H1 (cell line): Measurements from ENCODE around the gene ZNF568. TPM values are rescaled to one million over a fixed set of nuclear protein-coding genes. Genes with fewer than 3 reads are reported as not detected.

Source experiments
- CTCF ChIA-PET: fragments of 300-600 bp; sonication (Branson Sonifier 250); formaldehyde crosslinking; loops from one replicate; lab custom pipeline; 2021; ENCODE audit not compliant: partially characterized antibody; lab: Charles Lee
- POLR2A ChIA-PET: fragments of 300-600 bp; sonication (Branson Sonifier 250); formaldehyde crosslinking; loops from one replicate; lab custom pipeline; 2021; ENCODE audit warnings: inconsistent platforms; ENCODE audit not compliant: partially characterized antibody; lab: Charles Lee
- DNase-seq, 2 experiments: peaks; one replicate each; pipeline versions ENCODE4 v3.0.0 to v3.0.0-alpha.2; 2010 to 2022; ENCODE audit warnings: low spot score in 2 of 2, low read depth in 1 of 2, mixed read lengths in 1 of 2
- FAIRE-seq: peaks from 2 replicates; lab custom pipeline; 2011; peaks lifted over from hg19 to GRCh38; lab: Jason Lieb, UNC
- H2AFZ ChIP-seq: 2 replicates; pipeline ENCODE4 v1.8.1; 2012; ENCODE audit warnings: low read length, inconsistent platforms
- H2AK5ac ChIP-seq: 2 replicates; pipeline ENCODE4 v1.6.1; 2013; ENCODE audit warnings: low read depth, low read length
- H2BK120ac ChIP-seq: replicated peaks from 2 replicates; pipeline ENCODE3; 2013; ENCODE audit warnings: low read depth, low read length, inconsistent platforms
- H2BK12ac ChIP-seq: 2 replicates; pipeline ENCODE4 v1.6.1; 2013; ENCODE audit warnings: low read depth, low read length
- H2BK15ac ChIP-seq: 2 replicates; pipeline ENCODE4 v1.6.1; 2013; ENCODE audit warnings: low read length
- H2BK20ac ChIP-seq: 2 replicates; pipeline ENCODE4 v1.6.1; 2013; ENCODE audit warnings: low read length
- H2BK5ac ChIP-seq: 2 replicates; pipeline ENCODE4 v1.6.1; 2013; ENCODE audit warnings: low read depth, low read length
- H3K14ac ChIP-seq: 2 replicates; pipeline ENCODE4 v1.6.1; 2013; ENCODE audit warnings: inconsistent platforms; ENCODE audit not compliant: insufficient read length
- H3K18ac ChIP-seq: 2 replicates; pipeline ENCODE4 v1.6.1; 2013; ENCODE audit warnings: low read length; ENCODE audit errors: extremely low read depth
- H3K23ac ChIP-seq: 2 replicates; pipeline ENCODE4 v1.6.1; 2013; ENCODE audit warnings: inconsistent platforms; ENCODE audit not compliant: insufficient read length
- H3K23me2 ChIP-seq: 2 replicates; pipeline ENCODE4 v1.6.1; 2013; ENCODE audit warnings: low read depth, low read length
- H3K27ac ChIP-seq: 2 replicates; pipeline ENCODE4 v1.6.1; 2011; ENCODE audit warnings: low read depth, low read length, inconsistent platforms
- H3K27me3 ChIP-seq, 4 experiments: replicated peaks in 1 of 4; 1 replicate in 1 of 4; 2 replicates in 3 of 4; pipeline versions ENCODE4 v1.6.1 to v1.8.1; 2011 to 2013; ENCODE audit warnings: low read length in 3 of 4, mild to moderate bottlenecking in 3 of 4, inconsistent platforms in 2 of 4, mixed read lengths in 2 of 4, moderate library complexity in 1 of 4; ENCODE audit not compliant: control insufficient read depth in 3 of 4, insufficient read depth in 3 of 4; ENCODE audit errors: extremely low read depth in 1 of 4
- H3K36me3 ChIP-seq, 4 experiments: 2 replicates each; pipeline versions ENCODE4 v1.6.1 to v1.8.1; 2011 to 2013; ENCODE audit warnings: mild to moderate bottlenecking in 4 of 4, low read length in 3 of 4, moderate library complexity in 2 of 4, control low read depth in 1 of 4, inconsistent platforms in 1 of 4; ENCODE audit not compliant: insufficient read depth in 4 of 4, control insufficient read depth in 2 of 4
- H3K4ac ChIP-seq: replicated peaks from 2 replicates; pipeline ENCODE3; 2013; ENCODE audit warnings: low read length, low read depth, mixed read lengths, inconsistent platforms; ENCODE audit not compliant: insufficient read length
- H3K4me1 ChIP-seq, 4 experiments: replicated peaks in 1 of 4; 1 replicate in 1 of 4; 2 replicates in 3 of 4; pipeline versions ENCODE4 v1.6.1 to v1.8.1; 2011 to 2013; ENCODE audit warnings: low read length in 3 of 4, inconsistent platforms in 2 of 4, mixed read lengths in 1 of 4; ENCODE audit not compliant: insufficient read depth in 4 of 4, control insufficient read depth in 3 of 4
- H3K4me2 ChIP-seq, 2 experiments: 2 replicates each; pipeline versions ENCODE4 v1.6.1 to v1.8.1; 2011 to 2013; ENCODE audit warnings: low read depth in 2 of 2, low read length in 2 of 2, control low read depth in 1 of 2, inconsistent platforms in 1 of 2, mild to moderate bottlenecking in 1 of 2; ENCODE audit not compliant: insufficient read depth in 1 of 2
- H3K4me3 ChIP-seq, 4 experiments: fragments of 200-600, 300-600 bp in 1 of 4; sonication (generic), shearing (Covaris generic), sonication (Bioruptor Twin) in 1 of 4; 2 replicates each; pipeline versions ENCODE4 v1.5.1 to v1.8.1; 2011 to 2016; ENCODE audit warnings: low read length in 4 of 4, low read depth in 3 of 4, control low read depth in 2 of 4, inconsistent platforms in 2 of 4, mild to moderate bottlenecking in 2 of 4, mixed read lengths in 1 of 4, moderate library complexity in 1 of 4; ENCODE audit not compliant: insufficient read depth in 2 of 4; ENCODE audit errors: extremely low read depth in 1 of 4
- H3K56ac ChIP-seq: replicated peaks from 2 replicates; pipeline ENCODE3; 2013; ENCODE audit warnings: low read depth, mild to moderate bottlenecking, mixed read lengths, low read length, inconsistent platforms; ENCODE audit not compliant: insufficient read length
- H3K79me1 ChIP-seq: 2 replicates; pipeline ENCODE4 v1.6.1; 2013; ENCODE audit warnings: low read depth, low read length, control low read depth
- H3K79me2 ChIP-seq, 2 experiments: 2 replicates each; pipeline versions ENCODE4 v1.6.1 to v1.8.1; 2012 to 2013; ENCODE audit warnings: low read length in 2 of 2, mild to moderate bottlenecking in 2 of 2, inconsistent platforms in 1 of 2; ENCODE audit not compliant: insufficient read depth in 2 of 2, control insufficient read depth in 1 of 2
- H3K9ac ChIP-seq, 4 experiments: replicated peaks in 1 of 4; 1 replicate in 1 of 4; 2 replicates in 3 of 4; pipeline versions ENCODE4 v1.6.1 to v1.8.1; 2011 to 2013; ENCODE audit warnings: low read depth in 3 of 4, low read length in 3 of 4, control low read depth in 2 of 4, mild to moderate bottlenecking in 2 of 4, moderate library complexity in 2 of 4, inconsistent platforms in 1 of 4; ENCODE audit errors: extremely low read depth in 1 of 4
- H3K9me3 ChIP-seq, 2 experiments: 2 replicates each; pipeline versions ENCODE4 v1.6.1 to v1.8.1; 2012 to 2013; ENCODE audit warnings: mild to moderate bottlenecking in 2 of 2, moderate library complexity in 2 of 2, control low read depth in 1 of 2, inconsistent platforms in 1 of 2, low read depth in 1 of 2, low read length in 1 of 2, mixed read lengths in 1 of 2; ENCODE audit not compliant: insufficient read depth in 2 of 2
- H4K20me1 ChIP-seq, 2 experiments: replicated peaks in 1 of 2; 2 replicates each; pipeline versions ENCODE3 to v1.8.1; 2011 to 2013; ENCODE audit warnings: inconsistent platforms in 2 of 2, low read length in 2 of 2, mild to moderate bottlenecking in 1 of 2; ENCODE audit not compliant: insufficient read depth in 2 of 2, control insufficient read depth in 1 of 2
- H4K5ac ChIP-seq: 2 replicates; pipeline ENCODE4 v1.6.1; 2013; ENCODE audit warnings: low read length, low read depth, mixed read lengths, inconsistent platforms; ENCODE audit not compliant: insufficient read length
- H4K8ac ChIP-seq: 2 replicates; pipeline ENCODE4 v1.8.0; 2013; ENCODE audit warnings: mild to moderate bottlenecking, moderate library complexity, low read length, inconsistent platforms; ENCODE audit not compliant: insufficient read depth; ENCODE audit errors: extremely low read depth
- H4K91ac ChIP-seq: replicated peaks from 2 replicates; pipeline ENCODE3; 2013; ENCODE audit warnings: low read length, mixed read lengths, inconsistent platforms; ENCODE audit not compliant: insufficient read length
- BCL11A ChIP-seq, 2 experiments: IDR thresholded peaks; one replicate each; pipeline ENCODE4 v1.6.1; 2011; ENCODE audit warnings: low read depth in 2 of 2, low read length in 2 of 2, mild to moderate bottlenecking in 2 of 2
- KDM5A ChIP-seq: fragments of 200-600 bp; IDR thresholded peaks from 2 replicates; pipeline ENCODE4 v1.7.1; 2012; ENCODE audit warnings: mild to moderate bottlenecking, low read length, inconsistent platforms, mixed read lengths
- MAFK ChIP-seq: IDR thresholded peaks from 2 replicates; pipeline ENCODE4 v1.6.1; 2012; ENCODE audit warnings: low read depth, mild to moderate bottlenecking, improper control_type of control experiment, low read length
- RBBP5 ChIP-seq: IDR thresholded peaks from 2 replicates; pipeline ENCODE4 v1.7.1; 2012; ENCODE audit warnings: low read depth, mild to moderate bottlenecking, inconsistent platforms, low read length, moderate library complexity, borderline replicate concordance
- RNF2 ChIP-seq: fragments of 200-900, 300-1000 bp; sonication (generic); IDR thresholded peaks from 2 replicates; pipeline ENCODE4 v1.7.1; 2016; ENCODE audit warnings: borderline replicate concordance, low read depth, mild to moderate bottlenecking, antibody characterized with exemption, low read length; ENCODE audit not compliant: poor library complexity, severe bottlenecking; ENCODE audit errors: missing control alignments
- SIN3A ChIP-seq, 2 experiments: IDR thresholded peaks in 1 of 2; conservative IDR thresholded peaks in 1 of 2; 2 replicates each; pipeline ENCODE4 v1.6.1; 2011 to 2012; ENCODE audit warnings: low read length in 2 of 2, improper control_type of control experiment in 1 of 2, low read depth in 1 of 2, mild to moderate bottlenecking in 1 of 2
- SUZ12 ChIP-seq: fragments of 200-600 bp; sonication (generic); IDR thresholded peaks from 2 replicates; pipeline ENCODE4 v1.6.1; 2012; ENCODE audit warnings: mild to moderate bottlenecking, inconsistent platforms, low read length, moderate library complexity, mixed read lengths
- TEAD4 ChIP-seq: IDR thresholded peaks from 2 replicates; pipeline ENCODE4 v1.6.1; 2012; ENCODE audit warnings: low read depth, low read length, inconsistent platforms, mixed read lengths
- whole genome bisulfite sequencing, 2 experiments: shearing (Covaris generic) in 1 of 2; methylation state at CpG; one replicate each; pipeline versions ENCODE4 v1.1.6 to v1.1.7; 2013 to 2015; ENCODE audit warnings: low lambda C conversion rate in 2 of 2, mixed read lengths in 2 of 2, inconsistent platforms in 1 of 2, low coverage in 1 of 2, missing lambda C conversion rate in 1 of 2; ENCODE audit not compliant: insufficient replicate concordance in 2 of 2, insufficient coverage in 1 of 2, insufficient read length in 1 of 2; ENCODE audit errors: extremely low coverage in 1 of 2, missing lambda C conversion rate in 1 of 2; 5-methylcytosine and 5-hydroxymethylcytosine counted together
- polyA plus RNA-seq, 7 experiments: library from polyadenylated mRNA; depleted of rRNA in 3 of 7; stranded (reverse) in 5 of 7; unstranded in 2 of 7; fragments of >200 nt in 5 of 7; fragments of 200-250 nt in 2 of 7; gene quantifications; 1 replicate in 5 of 7; 2 replicates in 1 of 7; 4 replicates in 1 of 7; pipeline versions ENCODE4 v1.2.1 to v1.2.3, GENCODE V29; 2011 to 2013; ENCODE audit warnings: missing spikeins in 2 of 7, mixed read lengths in 2 of 7
- total RNA-seq: library from RNA; stranded (reverse); fragmentation: NEBNext Ultra II Directional; extraction: Animal tissue kit (Norgen Biotek cat#: 25700); gene quantifications from 2 replicates; pipeline ENCODE4 v1.2.1, GENCODE V29; 2021
- TF ChIP-seq, protein P1 (sequence below): IDR thresholded peaks from 2 replicates; pipeline ENCODE4 v1.6.1; 2012; ENCODE audit warnings: inconsistent platforms

The ZNF568 gene
- total and polyA plus RNA-seq, 2 of the 8 experiments (the other 6 are each of a cell fraction or from before 2014, with no cell fraction given) = 1.6 to 2.4 TPM

DNA sequence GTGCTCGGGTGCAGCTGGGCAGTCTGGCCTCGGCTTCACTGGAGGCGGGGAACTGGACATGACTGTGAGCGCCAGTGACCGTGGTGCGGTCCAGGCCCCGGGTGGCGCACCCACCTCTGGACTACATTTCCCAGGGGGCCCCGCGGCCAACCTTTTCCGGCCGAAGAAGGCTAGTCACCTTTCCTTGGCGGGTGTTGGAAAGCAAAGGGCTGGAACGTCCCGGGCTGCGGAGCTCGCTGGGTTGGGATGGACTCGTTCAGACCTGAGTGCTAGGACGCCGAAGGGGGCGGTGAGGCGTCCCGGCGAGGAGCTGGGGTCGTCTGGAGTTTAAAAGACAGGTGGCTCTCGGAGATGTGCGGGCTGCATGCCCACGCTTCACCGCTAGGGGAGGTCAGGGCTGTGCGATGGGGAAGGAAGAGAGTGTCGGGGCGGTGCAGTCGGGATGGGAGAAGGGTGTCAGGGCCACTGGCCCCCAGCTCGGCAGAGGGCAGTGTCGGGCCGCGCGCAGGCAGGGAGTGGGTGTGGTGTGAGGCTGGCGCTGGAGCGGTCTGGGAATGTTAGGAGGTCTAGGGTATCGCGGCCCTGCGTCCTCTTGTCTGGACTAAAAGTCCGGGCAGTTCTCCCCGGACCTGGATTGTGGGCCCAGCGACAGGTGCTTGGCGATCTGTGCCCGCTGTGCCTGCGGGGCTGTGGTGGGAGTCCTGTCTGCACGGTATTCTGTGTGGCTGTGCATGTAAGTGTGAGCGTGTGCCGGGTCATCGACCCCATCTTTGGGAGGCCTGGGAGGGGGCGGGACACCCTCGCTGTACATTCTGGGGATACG is 57.1 kb downstream of the ZNF568 start:
- Histone ChIP-seq H2BK12ac (no peak overlapping the region), H4K5ac (peak overlapping the region; percentile 12), H3K79me2 (no peaks in the 10 kb centered on the region), H3K56ac (no peak overlapping the region), H2AFZ (peak overlapping the region; percentile 94; the same call in 1 of the 2 replicates), H3K4me3 (peak overlapping the region; percentile 74 to 82 (median 80)), H3K36me3 (no peaks in the 10 kb centered on the region), H2BK120ac (no peak overlapping the region), H2BK20ac (no peak overlapping the region), H3K79me1 (no peaks in the 10 kb centered on the region), H3K9ac (peak overlapping the region in 3 of 4 experiments; percentile 48 to 79 (median 57); a peak in 5 of 7 replicates), H3K14ac (no peak overlapping the region), H3K18ac (peak overlapping the region; percentile 78; the same call in 1 of the 2 replicates), H3K27ac (0 out of 2 replicates have a peak overlapping the region, but pooled peaks have one; percentile 47), H2BK15ac (no peak overlapping the region), H3K4me1 (no peaks in the 10 kb centered on the region), H4K91ac (no peak overlapping the region), H2BK5ac (peak overlapping the region; percentile 60; the same call in 1 of the 2 replicates), H4K8ac (peak overlapping the region; percentile 88), H3K23ac (no peak overlapping the region), H3K9me3 (peaks cover 16 to 44% of the 10 kb centered on the region in 2 experiments; a peak in 3 of 4 replicates), H3K4me2 (peak overlapping the region; percentile 49 to 77), H3K23me2 (peaks cover 4% of the 10 kb centered on the region; the same call in 1 of the 2 replicates), H4K20me1 (no peaks in the 10 kb centered on the region), H2AK5ac (no peak overlapping the region), H3K27me3 (no peaks in the 10 kb centered on the region), H3K4ac (no peak overlapping the region)
- CTCF ChIA-PET = interaction anchor here (0.6 to 0.8 kb wide), 3 partner anchors 195 to 257 kb away, joined by 3 read pairs; no protein-coding TSS in a partner anchor
- POLR2A ChIA-PET = interaction anchor here (0.7 to 1.2 kb wide), 2 partner anchors 123 to 135 kb away, joined by 3 read pairs; partner anchors contain the start of gene ZNF790
- no peak for FAIRE-seq
- 14% methylated on average over 47 of the region's 56 CpGs; no CpG with 5 or more reads in 1 of the 2 experiments for WGBS, 2 experiments
- peak in 1 of 2 experiments; percentile 74 for DNase-seq
- TF ChIP-seq BCL11A (IDR thresholded peaks at IDR 0.05; ENCODE audit: low read depth in 2 of 2, low read length in 2 of 2) (no peak), KDM5A (no peak; the same call in 1 of the 2 replicates), MAFK (no peak), RBBP5 (no peak), SIN3A (conservative IDR thresholded peaks at IDR 0.05 in 1 of 2, IDR thresholded peaks at IDR 0.05 in 1 of 2; ENCODE audit: low read depth in 1 of 2, low read length in 2 of 2) (peak in 1 of 2 experiments; percentile 56; a peak in 2 of 4 replicates), SUZ12 (no peak), RNF2 (no peak), TEAD4 (no peak; the same call in 1 of the 2 replicates)
- TF ChIP-seq, protein P1, sequence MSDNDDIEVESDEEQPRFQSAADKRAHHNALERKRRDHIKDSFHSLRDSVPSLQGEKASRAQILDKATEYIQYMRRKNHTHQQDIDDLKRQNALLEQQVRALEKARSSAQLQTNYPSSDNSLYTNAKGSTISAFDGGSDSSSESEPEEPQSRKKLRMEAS = peak; percentile 38
